GM23338 (cell line): Measurements from ENCODE around the gene KRT32. TPM values are rescaled to one million over a fixed set of nuclear protein-coding genes. Genes with fewer than 3 reads are reported as not detected.

Experiments
- CREB1 ChIP-seq: fragments of 250-450 bp; sonication (Bioruptor Pico); IDR thresholded peaks from 2 replicates; pipeline ENCODE4 v1.5.0; 2020; ENCODE audit warnings: low read depth, mild to moderate bottlenecking, moderate library complexity
- EZH2 ChIP-seq: fragments of 200-600 bp; sonication (generic); IDR thresholded peaks from one replicate; pipeline ENCODE4 v1.8.0; 2017; ENCODE audit warnings: antibody characterized with exemption, mild to moderate bottlenecking, low read depth; ENCODE audit not compliant: unreplicated experiment
- EZH2phosphoT487 ChIP-seq: fragments of 200-600 bp; sonication (generic); IDR thresholded peaks from one replicate; pipeline ENCODE4 v1.8.1; 2018; ENCODE audit warnings: antibody characterized with exemption; ENCODE audit not compliant: unreplicated experiment
- JUNB ChIP-seq: IDR thresholded peaks from one replicate; pipeline ENCODE4 v1.6.1; 2016; ENCODE audit warnings: antibody characterized with exemption; ENCODE audit not compliant: unreplicated experiment
- NANOG ChIP-seq: IDR thresholded peaks from 2 replicates; pipeline ENCODE4 v1.6.1; 2016; ENCODE audit warnings: antibody characterized with exemption, borderline replicate concordance
- POLR2AphosphoS5 ChIP-seq: IDR thresholded peaks from 2 replicates; pipeline ENCODE4 v1.6.1; 2016; ENCODE audit warnings: antibody characterized with exemption, low read depth
- REST ChIP-seq: IDR thresholded peaks from one replicate; pipeline ENCODE4 v1.6.1; 2018; ENCODE audit warnings: antibody characterized with exemption; ENCODE audit not compliant: unreplicated experiment
- STAT1 ChIP-seq: IDR thresholded peaks from one replicate; pipeline ENCODE4 v1.6.1; 2016; ENCODE audit warnings: antibody characterized with exemption; ENCODE audit not compliant: unreplicated experiment
- ZNF114 ChIP-seq: fragments of 250-450 bp; sonication (Bioruptor Pico); IDR thresholded peaks from 2 replicates; pipeline ENCODE4 v1.5.0; 2020; ENCODE audit warnings: mild to moderate bottlenecking, moderate library complexity
- polyA plus RNA-seq: library from polyadenylated mRNA; unstranded; fragments of >200 nt; fragmentation: Nextera tagmentation; extraction: Ambion mirVana; gene quantifications from 2 replicates; pipeline ENCODE4 v1.2.1, GENCODE V29; 2016
- total RNA-seq: library from RNA; depleted of rRNA; stranded (reverse); fragments of >200 nt; shearing (Covaris generic); gene quantifications from 2 replicates; pipeline ENCODE4 v1.2.3, GENCODE V29; 2014
- TF ChIP-seq, protein P1 (sequence below): fragments of 250-450 bp; sonication (Bioruptor Pico); IDR thresholded peaks from 2 replicates; pipeline ENCODE4 v1.5.0; 2020; ENCODE audit warnings: mild to moderate bottlenecking, moderate library complexity

Gene KRT32
- total and polyA plus RNA-seq, 2 experiments from 2014 or later = not detected

DNA sequence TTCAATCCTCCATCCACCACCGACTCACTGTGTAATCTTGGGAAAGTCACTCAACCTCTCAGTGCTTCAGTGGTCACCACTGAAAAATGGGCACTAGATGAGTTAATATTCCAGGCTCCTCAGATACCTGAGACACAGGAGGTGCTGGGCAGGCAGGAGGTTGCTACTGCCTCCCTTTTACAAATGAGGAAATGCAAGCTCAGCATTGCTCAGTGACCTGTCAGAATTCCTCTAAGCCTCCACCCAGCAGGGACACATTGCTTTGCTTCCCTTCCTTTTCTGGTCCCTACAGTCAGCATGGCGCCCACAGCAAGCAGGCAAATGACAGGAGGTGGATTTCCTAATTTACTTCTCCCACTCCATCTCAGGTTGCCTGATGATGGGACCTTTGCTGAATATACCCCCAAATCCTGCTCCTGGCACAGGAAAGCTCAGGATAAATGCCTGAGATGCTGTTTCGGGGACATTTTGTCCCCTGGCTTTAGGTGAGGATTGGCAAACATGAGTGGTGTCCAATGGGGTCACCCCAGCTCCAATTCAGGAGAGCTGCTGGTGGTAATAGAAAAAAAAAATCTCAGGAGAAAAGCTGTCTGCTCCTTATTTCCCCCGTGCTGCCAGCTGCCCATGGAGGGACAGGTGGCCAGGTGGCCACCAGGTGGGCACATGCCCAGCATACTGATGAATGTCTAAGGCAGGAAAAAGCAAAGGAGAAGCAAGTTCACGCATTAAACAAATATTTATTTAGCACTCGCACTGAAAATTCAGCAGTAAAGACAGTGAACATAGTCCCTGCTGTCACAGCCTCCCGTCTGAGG, 43.3 kb upstream of the KRT32 start (continued):
- TF ChIP-seq, protein P1, sequence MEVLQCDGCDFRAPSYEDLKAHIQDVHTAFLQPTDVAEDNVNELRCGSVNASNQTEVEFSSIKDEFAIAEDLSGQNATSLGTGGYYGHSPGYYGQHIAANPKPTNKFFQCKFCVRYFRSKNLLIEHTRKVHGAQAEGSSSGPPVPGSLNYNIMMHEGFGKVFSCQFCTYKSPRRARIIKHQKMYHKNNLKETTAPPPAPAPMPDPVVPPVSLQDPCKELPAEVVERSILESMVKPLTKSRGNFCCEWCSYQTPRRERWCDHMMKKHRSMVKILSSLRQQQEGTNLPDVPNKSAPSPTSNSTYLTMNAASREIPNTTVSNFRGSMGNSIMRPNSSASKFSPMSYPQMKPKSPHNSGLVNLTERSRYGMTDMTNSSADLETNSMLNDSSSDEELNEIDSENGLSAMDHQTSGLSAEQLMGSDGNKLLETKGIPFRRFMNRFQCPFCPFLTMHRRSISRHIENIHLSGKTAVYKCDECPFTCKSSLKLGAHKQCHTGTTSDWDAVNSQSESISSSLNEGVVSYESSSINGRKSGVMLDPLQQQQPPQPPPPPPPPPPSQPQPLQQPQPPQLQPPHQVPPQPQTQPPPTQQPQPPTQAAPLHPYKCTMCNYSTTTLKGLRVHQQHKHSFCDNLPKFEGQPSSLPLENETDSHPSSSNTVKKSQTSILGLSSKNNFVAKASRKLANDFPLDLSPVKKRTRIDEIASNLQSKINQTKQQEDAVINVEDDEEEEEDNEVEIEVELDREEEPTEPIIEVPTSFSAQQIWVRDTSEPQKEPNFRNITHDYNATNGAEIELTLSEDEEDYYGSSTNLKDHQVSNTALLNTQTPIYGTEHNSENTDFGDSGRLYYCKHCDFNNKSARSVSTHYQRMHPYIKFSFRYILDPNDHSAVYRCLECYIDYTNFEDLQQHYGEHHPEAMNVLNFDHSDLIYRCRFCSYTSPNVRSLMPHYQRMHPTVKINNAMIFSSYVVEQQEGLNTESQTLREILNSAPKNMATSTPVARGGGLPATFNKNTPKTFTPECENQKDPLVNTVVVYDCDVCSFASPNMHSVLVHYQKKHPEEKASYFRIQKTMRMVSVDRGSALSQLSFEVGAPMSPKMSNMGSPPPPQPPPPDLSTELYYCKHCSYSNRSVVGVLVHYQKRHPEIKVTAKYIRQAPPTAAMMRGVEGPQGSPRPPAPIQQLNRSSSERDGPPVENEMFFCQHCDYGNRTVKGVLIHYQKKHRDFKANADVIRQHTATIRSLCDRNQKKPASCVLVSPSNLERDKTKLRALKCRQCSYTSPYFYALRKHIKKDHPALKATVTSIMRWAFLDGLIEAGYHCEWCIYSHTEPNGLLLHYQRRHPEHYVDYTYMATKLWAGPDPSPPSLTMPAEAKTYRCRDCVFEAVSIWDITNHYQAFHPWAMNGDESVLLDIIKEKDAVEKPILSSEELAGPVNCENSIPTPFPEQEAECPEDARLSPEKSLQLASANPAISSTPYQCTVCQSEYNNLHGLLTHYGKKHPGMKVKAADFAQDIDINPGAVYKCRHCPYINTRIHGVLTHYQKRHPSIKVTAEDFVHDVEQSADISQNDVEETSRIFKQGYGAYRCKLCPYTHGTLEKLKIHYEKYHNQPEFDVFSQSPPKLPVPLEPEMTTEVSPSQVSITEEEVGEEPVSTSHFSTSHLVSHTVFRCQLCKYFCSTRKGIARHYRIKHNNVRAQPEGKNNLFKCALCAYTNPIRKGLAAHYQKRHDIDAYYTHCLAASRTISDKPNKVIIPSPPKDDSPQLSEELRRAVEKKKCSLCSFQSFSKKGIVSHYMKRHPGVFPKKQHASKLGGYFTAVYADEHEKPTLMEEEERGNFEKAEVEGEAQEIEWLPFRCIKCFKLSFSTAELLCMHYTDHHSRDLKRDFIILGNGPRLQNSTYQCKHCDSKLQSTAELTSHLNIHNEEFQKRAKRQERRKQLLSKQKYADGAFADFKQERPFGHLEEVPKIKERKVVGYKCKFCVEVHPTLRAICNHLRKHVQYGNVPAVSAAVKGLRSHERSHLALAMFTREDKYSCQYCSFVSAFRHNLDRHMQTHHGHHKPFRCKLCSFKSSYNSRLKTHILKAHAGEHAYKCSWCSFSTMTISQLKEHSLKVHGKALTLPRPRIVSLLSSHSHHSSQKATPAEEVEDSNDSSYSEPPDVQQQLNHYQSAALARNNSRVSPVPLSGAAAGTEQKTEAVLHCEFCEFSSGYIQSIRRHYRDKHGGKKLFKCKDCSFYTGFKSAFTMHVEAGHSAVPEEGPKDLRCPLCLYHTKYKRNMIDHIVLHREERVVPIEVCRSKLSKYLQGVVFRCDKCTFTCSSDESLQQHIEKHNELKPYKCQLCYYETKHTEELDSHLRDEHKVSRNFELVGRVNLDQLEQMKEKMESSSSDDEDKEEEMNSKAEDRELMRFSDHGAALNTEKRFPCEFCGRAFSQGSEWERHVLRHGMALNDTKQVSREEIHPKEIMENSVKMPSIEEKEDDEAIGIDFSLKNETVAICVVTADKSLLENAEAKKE (CRISPR knock-in tag) = no peak
- TF ChIP-seq CREB1 = no peak
- TF ChIP-seq EZH2phosphoT487 = no peak
- TF ChIP-seq JUNB = no peak
- TF ChIP-seq STAT1 = no peak
- TF ChIP-seq EZH2 = no peak
- no peak for TF ChIP-seq POLR2AphosphoS5
- no peak for TF ChIP-seq NANOG
- TF ChIP-seq REST = no peak
- TF ChIP-seq ZNF114 (CRISPR knock-in tag) = no peak
